K562 (cell line): Measurements from ENCODE around the gene IRAK4.

Experiments
- BDP1 ChIP-seq: IDR thresholded peaks from 3 replicates; pipeline ENCODE4 v1.6.1; 2011; ENCODE audit not compliant: insufficient read length, insufficient read depth
- EZH2 ChIP-seq: IDR thresholded peaks from 2 replicates; pipeline ENCODE4 v1.6.1; 2012; ENCODE audit warnings: low read depth, mild to moderate bottlenecking, inconsistent platforms, low read length, borderline replicate concordance
- GABPA ChIP-seq: fragments of 200-800 bp; sonication (Bioruptor generic); conservative IDR thresholded peaks from 2 replicates; pipeline ENCODE4 v1.6.1; 2016; ENCODE audit warnings: low read depth, missing genetic modification characterization, missing compliant biosample characterization
- GABPB2 ChIP-seq: fragments of 250-450 bp; sonication (Bioruptor Pico); conservative IDR thresholded peaks from 2 replicates; pipeline ENCODE4 v1.5.1; 2021; ENCODE audit warnings: mild to moderate bottlenecking
- KLF6 ChIP-seq: fragments of 250-450 bp; sonication (Bioruptor Pico); IDR thresholded peaks from 2 replicates; pipeline ENCODE4 v1.4.0; 2020; ENCODE audit warnings: mild to moderate bottlenecking, moderate library complexity, borderline replicate concordance
- MTA2 ChIP-seq: fragments of 450-650 bp; IDR thresholded peaks from 2 replicates; pipeline ENCODE4 v1.6.1; 2016; ENCODE audit warnings: low read depth
- OTX1 ChIP-seq: fragments of 450-650 bp; formaldehyde crosslinking; IDR thresholded peaks from 2 replicates; pipeline ENCODE4 v1.4.0; 2022; ENCODE audit warnings: mild to moderate bottlenecking
- SMARCC2 ChIP-seq: fragments of 450-650 bp; IDR thresholded peaks from 2 replicates; pipeline ENCODE4 v1.6.1; 2017; ENCODE audit warnings: antibody characterized with exemption, moderate library complexity, mild to moderate bottlenecking, low read depth
- SNRNP70 ChIP-seq: fragments of 200-400 bp; formaldehyde crosslinking; optimal IDR thresholded peaks from 2 replicates; pipeline ENCODE3; 2017; ENCODE audit warnings: low read depth, low read length
- SOX6 ChIP-seq: fragments of 450-650 bp; IDR thresholded peaks from 2 replicates; pipeline ENCODE4 v1.6.1; 2014; ENCODE audit warnings: mild to moderate bottlenecking
- ZNF551 ChIP-seq: fragments of 250-450 bp; sonication (Bioruptor Pico); IDR thresholded peaks from 2 replicates; pipeline ENCODE4 v1.5.0; 2021; ENCODE audit warnings: mild to moderate bottlenecking, moderate library complexity
- TF ChIP-seq, protein P1 (sequence below): sonication (generic); formaldehyde crosslinking; IDR thresholded peaks from 2 replicates; pipeline ENCODE4 v1.8.1; 2023; ENCODE audit warnings: mild to moderate bottlenecking, missing genetic modification reagents
- TF ChIP-seq, protein P2 (sequence below), 3 experiments: IDR thresholded peaks in 2 of 3; conservative IDR thresholded peaks in 1 of 3; 2 replicates each; pipeline ENCODE4 v1.5.1; 2011 to 2012; ENCODE audit warnings: low read length in 3 of 3, mild to moderate bottlenecking in 3 of 3, control low read depth in 2 of 3, improper control_type of control experiment in 1 of 3, inconsistent platforms in 1 of 3, low read depth in 1 of 3, mixed read lengths in 1 of 3, moderate library complexity in 1 of 3; ENCODE audit not compliant: insufficient read depth in 2 of 3

DNA sequence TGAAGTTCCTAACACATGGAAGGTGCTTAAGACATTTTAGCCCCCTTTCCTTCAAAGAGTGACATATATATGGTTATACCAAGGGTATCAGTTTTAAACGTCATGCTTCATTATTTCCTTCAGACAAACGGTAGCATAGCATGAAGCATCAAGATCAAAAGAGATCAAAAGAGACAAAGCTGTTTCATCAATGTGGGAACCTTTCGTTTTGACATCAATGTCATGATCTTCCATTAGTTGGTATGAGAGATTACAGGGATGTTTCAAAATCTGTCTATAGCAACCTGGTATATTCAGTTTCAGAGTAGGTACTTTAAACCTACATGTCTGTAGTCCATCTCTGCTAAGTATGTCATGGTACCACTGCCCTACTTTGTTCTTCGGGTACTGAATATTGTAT lies 28.5 kb upstream of the IRAK4 start:
- TF ChIP-seq SMARCC2: no peak
- TF ChIP-seq GABPA (tag): no peak
- TF ChIP-seq SNRNP70: no peak
- no peak for TF ChIP-seq KLF6 (CRISPR knock-in tag)
- TF ChIP-seq ZNF551 (CRISPR knock-in tag): no peak
- no peak for TF ChIP-seq MTA2
- TF ChIP-seq OTX1 (CRISPR knock-in tag): no peak
- no peak for TF ChIP-seq SOX6
- TF ChIP-seq, protein P1, sequence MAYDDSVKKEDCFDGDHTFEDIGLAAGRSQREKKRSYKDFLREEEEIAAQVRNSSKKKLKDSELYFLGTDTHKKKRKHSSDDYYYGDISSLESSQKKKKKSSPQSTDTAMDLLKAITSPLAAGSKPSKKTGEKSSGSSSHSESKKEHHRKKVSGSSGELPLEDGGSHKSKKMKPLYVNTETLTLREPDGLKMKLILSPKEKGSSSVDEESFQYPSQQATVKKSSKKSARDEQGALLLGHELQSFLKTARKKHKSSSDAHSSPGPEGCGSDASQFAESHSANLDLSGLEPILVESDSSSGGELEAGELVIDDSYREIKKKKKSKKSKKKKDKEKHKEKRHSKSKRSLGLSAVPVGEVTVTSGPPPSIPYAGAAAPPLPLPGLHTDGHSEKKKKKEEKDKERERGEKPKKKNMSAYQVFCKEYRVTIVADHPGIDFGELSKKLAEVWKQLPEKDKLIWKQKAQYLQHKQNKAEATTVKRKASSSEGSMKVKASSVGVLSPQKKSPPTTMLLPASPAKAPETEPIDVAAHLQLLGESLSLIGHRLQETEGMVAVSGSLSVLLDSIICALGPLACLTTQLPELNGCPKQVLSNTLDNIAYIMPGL (CRISPR knock-in tag): no peak
- no peak for TF ChIP-seq BDP1
- TF ChIP-seq EZH2: no peak
- no peak for TF ChIP-seq GABPB2
- TF ChIP-seq, protein P2, sequence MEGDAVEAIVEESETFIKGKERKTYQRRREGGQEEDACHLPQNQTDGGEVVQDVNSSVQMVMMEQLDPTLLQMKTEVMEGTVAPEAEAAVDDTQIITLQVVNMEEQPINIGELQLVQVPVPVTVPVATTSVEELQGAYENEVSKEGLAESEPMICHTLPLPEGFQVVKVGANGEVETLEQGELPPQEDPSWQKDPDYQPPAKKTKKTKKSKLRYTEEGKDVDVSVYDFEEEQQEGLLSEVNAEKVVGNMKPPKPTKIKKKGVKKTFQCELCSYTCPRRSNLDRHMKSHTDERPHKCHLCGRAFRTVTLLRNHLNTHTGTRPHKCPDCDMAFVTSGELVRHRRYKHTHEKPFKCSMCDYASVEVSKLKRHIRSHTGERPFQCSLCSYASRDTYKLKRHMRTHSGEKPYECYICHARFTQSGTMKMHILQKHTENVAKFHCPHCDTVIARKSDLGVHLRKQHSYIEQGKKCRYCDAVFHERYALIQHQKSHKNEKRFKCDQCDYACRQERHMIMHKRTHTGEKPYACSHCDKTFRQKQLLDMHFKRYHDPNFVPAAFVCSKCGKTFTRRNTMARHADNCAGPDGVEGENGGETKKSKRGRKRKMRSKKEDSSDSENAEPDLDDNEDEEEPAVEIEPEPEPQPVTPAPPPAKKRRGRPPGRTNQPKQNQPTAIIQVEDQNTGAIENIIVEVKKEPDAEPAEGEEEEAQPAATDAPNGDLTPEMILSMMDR (IDR thresholded peaks at IDR 0.05 in 2 of 3, conservative IDR thresholded peaks at IDR 0.05 in 1 of 3; ENCODE audit: insufficient read depth in 2 of 3, low read depth in 1 of 3, low read length in 3 of 3): no peak
